ENCODE measurements around the gene SCLT1. TPM values are rescaled to one million over a fixed set of nuclear protein-coding genes. Genes with fewer than 3 reads are reported as not detected.

Gene SCLT1
- polyA plus RNA-seq, 1 of the 3 experiments (the other 2 are of a cell fraction): 2.2 TPM

DNA sequence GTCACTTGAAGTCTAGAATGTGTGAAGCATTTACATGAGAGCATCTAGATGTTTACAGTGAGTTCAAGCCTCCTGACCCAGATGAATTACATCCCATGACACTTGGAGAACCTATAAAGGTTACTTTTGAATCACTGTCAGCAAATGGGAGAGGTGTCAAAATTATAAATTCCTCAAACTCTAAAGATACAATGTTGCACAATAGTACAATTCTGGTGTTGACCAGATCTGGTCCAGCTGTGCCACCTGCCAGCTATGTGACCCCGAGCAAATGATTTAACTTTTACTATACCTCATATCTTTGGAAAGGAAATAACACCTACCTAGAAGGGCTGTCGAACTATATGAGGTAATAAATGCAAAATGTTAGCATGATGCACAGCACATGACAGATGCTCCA is 214.1 kb downstream of the SCLT1 start:
- Histone ChIP-seq H3K27ac (ENCODE audit: low read depth in 2 of 2, low read length in 1 of 2) (no peak overlapping the region), H3K36me3 (replicated peaks in 1 of 2; ENCODE audit: control insufficient read depth in 1 of 2, insufficient read depth in 2 of 2, low read length in 1 of 2) (peaks cover 0 to 20% of the 10 kb centered on the region in 2 experiments), H3K79me2 (ENCODE audit: insufficient read depth) (no peaks in the 10 kb centered on the region), H3K9me3 (no peaks in the 10 kb centered on the region), H3F3A (replicated peaks; ENCODE audit: insufficient read depth) (peaks cover 7% of the 10 kb centered on the region), H3K4me2 (no peak overlapping the region), H4K20me1 (ENCODE audit: insufficient read depth) (no peaks in the 10 kb centered on the region), H3K4me3 (ENCODE audit: low read depth in 2 of 2, low read length in 1 of 2) (no peak overlapping the region), H3K9ac (no peak overlapping the region), H3K4me1 (ENCODE audit: control insufficient read depth in 1 of 2, insufficient read depth in 2 of 2, low read depth in 1 of 2, low read length in 1 of 2) (no peaks in the 10 kb centered on the region; a peak in 1 of 4 replicates), H3K27me3 (ENCODE audit: insufficient read depth) (no peaks in the 10 kb centered on the region), H3K9me2 (no peaks in the 10 kb centered on the region), H2AFZ (ENCODE audit: low read depth) (no peak overlapping the region)
- ChIA-PET POLR2A (no interaction called here), CTCF (interaction anchor here (2.4 kb wide), 1 partner anchor 16 kb away, joined by 6 read pairs; no protein-coding TSS in a partner anchor)
- no peak for DNase-seq
- 91% methylated on average over 2 of the region's 2 CpGs for WGBS (ENCODE audit: low lambda C conversion rate)
- no peak for TF ChIP-seq GABPA (IDR thresholded peaks at IDR 0.05; ENCODE audit: low read depth)
- TF ChIP-seq, protein P1, sequence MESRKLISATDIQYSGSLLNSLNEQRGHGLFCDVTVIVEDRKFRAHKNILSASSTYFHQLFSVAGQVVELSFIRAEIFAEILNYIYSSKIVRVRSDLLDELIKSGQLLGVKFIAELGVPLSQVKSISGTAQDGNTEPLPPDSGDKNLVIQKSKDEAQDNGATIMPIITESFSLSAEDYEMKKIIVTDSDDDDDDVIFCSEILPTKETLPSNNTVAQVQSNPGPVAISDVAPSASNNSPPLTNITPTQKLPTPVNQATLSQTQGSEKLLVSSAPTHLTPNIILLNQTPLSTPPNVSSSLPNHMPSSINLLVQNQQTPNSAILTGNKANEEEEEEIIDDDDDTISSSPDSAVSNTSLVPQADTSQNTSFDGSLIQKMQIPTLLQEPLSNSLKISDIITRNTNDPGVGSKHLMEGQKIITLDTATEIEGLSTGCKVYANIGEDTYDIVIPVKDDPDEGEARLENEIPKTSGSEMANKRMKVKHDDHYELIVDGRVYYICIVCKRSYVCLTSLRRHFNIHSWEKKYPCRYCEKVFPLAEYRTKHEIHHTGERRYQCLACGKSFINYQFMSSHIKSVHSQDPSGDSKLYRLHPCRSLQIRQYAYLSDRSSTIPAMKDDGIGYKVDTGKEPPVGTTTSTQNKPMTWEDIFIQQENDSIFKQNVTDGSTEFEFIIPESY (IDR thresholded peaks at IDR 0.05; ENCODE audit: borderline replicate concordance, low read depth): no peak
- no peak for TF ChIP-seq USF2 (IDR thresholded peaks at IDR 0.05; ENCODE audit: borderline replicate concordance, low read depth, low read length)
- TF ChIP-seq POLR2AphosphoS5 (IDR thresholded peaks at IDR 0.05; ENCODE audit: low read depth, low read length): no peak
- no peak for TF ChIP-seq TAF1 (IDR thresholded peaks at IDR 0.05; ENCODE audit: borderline replicate concordance, low read depth, low read length)
- no peak for TF ChIP-seq NRF1 (IDR thresholded peaks at IDR 0.05; ENCODE audit: low read depth, low read length)
- TF ChIP-seq RCOR1 (IDR thresholded peaks at IDR 0.05; ENCODE audit: low read length): no peak
- TF ChIP-seq EZH2phosphoT487 (IDR thresholded peaks at IDR 0.05; ENCODE audit: borderline replicate concordance, low read depth): no peak
- no peak for TF ChIP-seq FOXJ3 (CRISPR knock-in tag; IDR thresholded peaks at IDR 0.05)
- TF ChIP-seq SMC3 (IDR thresholded peaks at IDR 0.05; ENCODE audit: low read depth, low read length): no peak
- no peak for TF ChIP-seq EP300 (IDR thresholded peaks at IDR 0.05; ENCODE audit: borderline replicate concordance in 1 of 2, low read depth in 1 of 2, low read length in 1 of 2)

DNA sequence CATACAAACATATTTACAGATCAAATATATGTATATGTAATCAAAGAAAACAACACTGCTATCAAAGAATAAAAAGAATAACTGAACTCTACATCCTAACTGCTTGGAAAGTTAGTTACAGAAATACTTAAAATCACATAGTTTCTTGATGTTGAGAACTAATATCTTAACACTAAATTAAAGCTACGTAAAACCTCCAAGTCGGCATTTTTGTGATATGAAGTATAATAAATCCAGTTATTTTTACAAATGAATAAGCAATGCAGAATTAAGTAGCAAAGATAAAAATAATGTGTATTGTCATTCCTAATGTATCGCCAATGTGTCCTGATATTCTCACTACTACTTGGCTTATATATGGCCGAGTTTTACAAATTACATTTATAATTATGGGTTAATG is 215.4 kb downstream of the SCLT1 start:
- Histone ChIP-seq H3K4me1 (ENCODE audit: control insufficient read depth in 1 of 2, insufficient read depth in 2 of 2, low read depth in 1 of 2, low read length in 1 of 2) (no peaks in the 10 kb centered on the region; a peak in 1 of 4 replicates), H3K36me3 (replicated peaks in 1 of 2; ENCODE audit: control insufficient read depth in 1 of 2, insufficient read depth in 2 of 2, low read length in 1 of 2) (peaks cover 7 to 32% of the 10 kb centered on the region in 2 experiments), H3F3A (replicated peaks; ENCODE audit: insufficient read depth) (peaks cover 7% of the 10 kb centered on the region), H3K9ac (no peak overlapping the region), H3K9me2 (no peaks in the 10 kb centered on the region), H3K27me3 (ENCODE audit: insufficient read depth) (no peaks in the 10 kb centered on the region), H3K27ac (ENCODE audit: low read depth in 2 of 2, low read length in 1 of 2) (no peak overlapping the region), H4K20me1 (ENCODE audit: insufficient read depth) (no peaks in the 10 kb centered on the region), H2AFZ (ENCODE audit: low read depth) (no peak overlapping the region), H3K4me2 (no peak overlapping the region), H3K9me3 (no peaks in the 10 kb centered on the region), H3K79me2 (ENCODE audit: insufficient read depth) (no peaks in the 10 kb centered on the region), H3K4me3 (ENCODE audit: low read depth in 2 of 2, low read length in 1 of 2) (no peak overlapping the region)
- 91% methylated on average over 4 of the region's 4 CpGs for WGBS (ENCODE audit: low lambda C conversion rate)
- ChIA-PET POLR2A (no interaction called here), CTCF (interaction anchor here (0.7 to 2.4 kb wide), 2 partner anchors 14 to 67 kb away, joined by 3 to 6 read pairs; no protein-coding TSS in a partner anchor)
- no peak for DNase-seq
- no peak for TF ChIP-seq FOXJ3 (CRISPR knock-in tag; IDR thresholded peaks at IDR 0.05)
- TF ChIP-seq, protein P1 (IDR thresholded peaks at IDR 0.05; ENCODE audit: borderline replicate concordance, low read depth): no peak
- TF ChIP-seq, protein P2, sequence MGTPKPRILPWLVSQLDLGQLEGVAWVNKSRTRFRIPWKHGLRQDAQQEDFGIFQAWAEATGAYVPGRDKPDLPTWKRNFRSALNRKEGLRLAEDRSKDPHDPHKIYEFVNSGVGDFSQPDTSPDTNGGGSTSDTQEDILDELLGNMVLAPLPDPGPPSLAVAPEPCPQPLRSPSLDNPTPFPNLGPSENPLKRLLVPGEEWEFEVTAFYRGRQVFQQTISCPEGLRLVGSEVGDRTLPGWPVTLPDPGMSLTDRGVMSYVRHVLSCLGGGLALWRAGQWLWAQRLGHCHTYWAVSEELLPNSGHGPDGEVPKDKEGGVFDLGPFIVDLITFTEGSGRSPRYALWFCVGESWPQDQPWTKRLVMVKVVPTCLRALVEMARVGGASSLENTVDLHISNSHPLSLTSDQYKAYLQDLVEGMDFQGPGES (IDR thresholded peaks at IDR 0.05; ENCODE audit: low read depth, low read length): no peak
- no peak for TF ChIP-seq EZH2phosphoT487 (IDR thresholded peaks at IDR 0.05; ENCODE audit: borderline replicate concordance, low read depth)
- no peak for TF ChIP-seq CHD2 (IDR thresholded peaks at IDR 0.05; ENCODE audit: low read length, partially characterized antibody)
- TF ChIP-seq, protein P3, sequence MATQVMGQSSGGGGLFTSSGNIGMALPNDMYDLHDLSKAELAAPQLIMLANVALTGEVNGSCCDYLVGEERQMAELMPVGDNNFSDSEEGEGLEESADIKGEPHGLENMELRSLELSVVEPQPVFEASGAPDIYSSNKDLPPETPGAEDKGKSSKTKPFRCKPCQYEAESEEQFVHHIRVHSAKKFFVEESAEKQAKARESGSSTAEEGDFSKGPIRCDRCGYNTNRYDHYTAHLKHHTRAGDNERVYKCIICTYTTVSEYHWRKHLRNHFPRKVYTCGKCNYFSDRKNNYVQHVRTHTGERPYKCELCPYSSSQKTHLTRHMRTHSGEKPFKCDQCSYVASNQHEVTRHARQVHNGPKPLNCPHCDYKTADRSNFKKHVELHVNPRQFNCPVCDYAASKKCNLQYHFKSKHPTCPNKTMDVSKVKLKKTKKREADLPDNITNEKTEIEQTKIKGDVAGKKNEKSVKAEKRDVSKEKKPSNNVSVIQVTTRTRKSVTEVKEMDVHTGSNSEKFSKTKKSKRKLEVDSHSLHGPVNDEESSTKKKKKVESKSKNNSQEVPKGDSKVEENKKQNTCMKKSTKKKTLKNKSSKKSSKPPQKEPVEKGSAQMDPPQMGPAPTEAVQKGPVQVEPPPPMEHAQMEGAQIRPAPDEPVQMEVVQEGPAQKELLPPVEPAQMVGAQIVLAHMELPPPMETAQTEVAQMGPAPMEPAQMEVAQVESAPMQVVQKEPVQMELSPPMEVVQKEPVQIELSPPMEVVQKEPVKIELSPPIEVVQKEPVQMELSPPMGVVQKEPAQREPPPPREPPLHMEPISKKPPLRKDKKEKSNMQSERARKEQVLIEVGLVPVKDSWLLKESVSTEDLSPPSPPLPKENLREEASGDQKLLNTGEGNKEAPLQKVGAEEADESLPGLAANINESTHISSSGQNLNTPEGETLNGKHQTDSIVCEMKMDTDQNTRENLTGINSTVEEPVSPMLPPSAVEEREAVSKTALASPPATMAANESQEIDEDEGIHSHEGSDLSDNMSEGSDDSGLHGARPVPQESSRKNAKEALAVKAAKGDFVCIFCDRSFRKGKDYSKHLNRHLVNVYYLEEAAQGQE (IDR thresholded peaks at IDR 0.05; ENCODE audit: low read depth, low read length): no peak
- no peak for TF ChIP-seq NFIC (IDR thresholded peaks at IDR 0.05; ENCODE audit: borderline replicate concordance)
